HG03280 (cell line): ENCODE measurements around the gene UBE2QL1.
"Not testable (repeated sequence)": the region's sequence is repeated elsewhere in the genome, so short reads cannot be mapped to it uniquely, and the experiment has no call there.

Source experiments
- ATAC-seq: cut with Tn5 transposase; IDR thresholded peaks from one replicate; pipeline ENCODE4 v1.9.1; 2021; ENCODE audit warnings: mild to moderate bottlenecking, moderate library complexity; ENCODE audit not compliant: unreplicated experiment

The UBE2QL1 gene

GRCh38 chr5:6495433-6496206 lies 47.0 kb downstream of the UBE2QL1 start:
- no peak for ATAC-seq

GRCh38 chr5:6496207-6496584 lies 47.5 kb downstream of the UBE2QL1 start:
- peak; percentile 97 for ATAC-seq

DNA sequence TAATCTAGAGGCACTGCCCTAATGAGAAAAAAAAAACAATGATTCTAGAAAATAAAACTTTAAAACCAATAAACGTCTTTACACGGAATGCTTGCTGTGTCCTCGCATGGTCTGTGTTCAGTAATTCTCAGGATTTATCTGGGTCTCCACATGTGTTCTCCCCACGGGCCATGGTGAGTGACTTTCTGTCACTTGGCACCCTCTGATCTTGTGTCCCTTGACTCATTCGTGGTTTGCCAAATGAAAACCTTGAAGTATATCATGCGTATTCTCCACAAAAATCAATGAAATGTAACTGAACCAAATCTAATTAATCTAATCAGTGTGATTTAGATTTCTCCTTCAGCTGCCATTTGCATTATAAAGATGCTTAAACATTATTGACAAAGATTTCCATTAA lies 48.0 kb downstream of the UBE2QL1 start:
- ATAC-seq, result peak; percentile 2

- ATAC-seq, result no peak
These were observed 48.6 kb downstream of the UBE2QL1 start for GRCh38 chr5:6497262-6497661.

DNA sequence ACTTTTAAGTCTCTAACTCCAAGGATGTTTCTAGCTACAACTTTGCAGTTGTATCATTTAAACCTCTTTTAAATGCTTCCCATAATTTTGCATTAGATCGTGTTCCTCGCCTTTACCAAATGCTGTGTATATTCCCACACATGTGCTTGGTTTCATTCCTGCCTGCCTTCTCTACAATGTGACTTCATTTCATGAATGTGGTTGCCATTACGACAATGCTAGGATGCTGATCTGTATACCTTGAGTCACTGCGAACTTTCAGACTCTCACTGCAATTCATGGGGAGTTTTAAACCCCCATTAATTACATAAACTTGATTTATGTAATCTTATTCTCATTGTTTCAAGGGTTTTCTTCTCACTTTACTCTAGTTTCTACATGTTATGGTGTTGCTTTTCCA lies 50.3 kb downstream of the UBE2QL1 start:
- ATAC-seq, result no peak

- ATAC-seq, result no peak
These were observed 53.0 kb downstream of the UBE2QL1 start for GRCh38 chr5:6501701-6502100.

- no peak for ATAC-seq
These were observed 53.8 kb downstream of the UBE2QL1 start for GRCh38 chr5:6502421-6502820.

GRCh38 chr5:6503342-6503741 lies 54.7 kb downstream of the UBE2QL1 start:
- no peak for ATAC-seq

- ATAC-seq, result no peak
These were observed 56.2 kb downstream of the UBE2QL1 start for GRCh38 chr5:6504677-6505415.

GRCh38 chr5:6505416-6505755 lies 56.7 kb downstream of the UBE2QL1 start:
- no peak for ATAC-seq

DNA sequence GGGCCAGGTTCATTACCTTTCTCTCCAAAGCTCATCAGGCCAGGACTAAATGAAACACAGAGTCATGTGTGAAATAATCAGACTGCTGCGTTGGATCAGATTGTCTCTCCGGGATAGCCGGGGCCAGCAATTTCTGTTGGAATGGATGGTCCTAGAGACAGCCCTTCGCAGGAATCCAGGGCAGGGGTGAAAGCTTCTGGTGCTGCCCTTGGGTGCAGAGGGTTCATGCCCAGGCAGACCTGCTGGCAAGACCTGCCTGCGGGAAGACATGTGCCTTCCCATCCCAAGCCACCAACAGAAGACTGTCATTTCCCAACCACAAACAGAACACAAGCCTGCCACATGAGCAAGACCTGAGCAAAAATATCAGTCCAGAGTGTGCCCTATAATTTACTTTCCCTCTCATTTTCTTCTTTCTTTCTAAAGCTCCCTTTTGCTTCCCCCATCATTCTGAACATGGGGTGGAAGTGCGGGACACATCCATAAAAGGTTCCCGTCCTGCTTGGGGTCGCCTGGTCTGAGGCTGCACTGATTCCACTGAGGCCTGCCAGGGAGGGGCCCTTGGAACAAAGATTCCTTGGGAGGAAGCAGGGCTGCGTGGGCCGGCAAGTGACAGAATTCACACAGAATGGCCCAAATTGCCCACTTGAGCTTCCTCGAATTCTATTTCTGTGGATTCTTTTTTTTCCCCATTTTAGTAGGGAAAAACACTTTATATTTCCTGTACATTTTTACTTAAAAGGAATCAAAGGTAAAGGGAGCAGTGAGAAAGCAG lies 57.3 kb downstream of the UBE2QL1 start:
- ATAC-seq, result no peak

GRCh38 chr5:6506611-6507010 lies 58.0 kb downstream of the UBE2QL1 start:
- no peak for ATAC-seq

GRCh38 chr5:6508931-6509330 lies 60.3 kb downstream of the UBE2QL1 start:
- no peak for ATAC-seq

- ATAC-seq, result no peak
These were observed 61.5 kb downstream of the UBE2QL1 start for GRCh38 chr5:6510132-6510531.

DNA sequence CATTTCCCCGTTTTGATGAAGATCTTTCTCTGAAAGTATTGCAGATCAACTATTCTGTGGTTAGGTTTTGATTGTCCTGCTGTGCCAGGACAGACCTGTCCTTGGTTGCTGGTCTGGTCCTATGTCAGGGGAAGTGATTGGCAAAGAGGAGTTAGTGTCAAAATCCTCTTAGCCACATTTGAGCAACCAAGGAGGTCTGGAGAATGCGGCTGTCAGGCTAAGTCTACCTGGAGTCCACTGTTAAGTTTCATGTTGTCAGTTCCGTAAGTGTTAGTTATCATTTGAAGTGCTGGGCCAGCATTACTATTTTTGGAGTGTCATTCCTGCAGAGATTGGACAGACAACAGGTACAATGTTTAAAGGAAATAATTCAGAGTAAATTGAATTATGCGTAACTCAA lies 62.3 kb downstream of the UBE2QL1 start:
- no peak for ATAC-seq

DNA sequence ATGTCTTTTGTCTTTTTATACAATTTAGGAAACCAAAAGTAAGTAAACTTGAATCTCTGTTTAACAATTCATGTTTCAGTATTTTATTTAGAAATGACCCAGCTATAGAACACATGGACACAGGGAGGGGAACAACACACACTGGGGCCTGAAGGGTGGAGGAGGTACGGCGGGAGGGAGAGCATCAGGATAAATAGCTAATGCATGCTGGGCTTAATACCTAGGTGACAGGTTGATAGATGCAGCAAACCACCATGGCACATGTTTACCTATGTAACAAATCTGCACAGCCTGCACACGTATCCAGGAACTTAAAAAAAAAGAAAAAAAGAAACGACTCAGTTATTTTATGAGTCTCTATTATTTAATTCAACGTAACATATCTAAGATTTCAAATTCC lies 67.2 kb downstream of the UBE2QL1 start:
- not testable (repeated sequence) for ATAC-seq

- ATAC-seq, result no peak
These were observed 68.2 kb downstream of the UBE2QL1 start for GRCh38 chr5:6516823-6517222.

DNA sequence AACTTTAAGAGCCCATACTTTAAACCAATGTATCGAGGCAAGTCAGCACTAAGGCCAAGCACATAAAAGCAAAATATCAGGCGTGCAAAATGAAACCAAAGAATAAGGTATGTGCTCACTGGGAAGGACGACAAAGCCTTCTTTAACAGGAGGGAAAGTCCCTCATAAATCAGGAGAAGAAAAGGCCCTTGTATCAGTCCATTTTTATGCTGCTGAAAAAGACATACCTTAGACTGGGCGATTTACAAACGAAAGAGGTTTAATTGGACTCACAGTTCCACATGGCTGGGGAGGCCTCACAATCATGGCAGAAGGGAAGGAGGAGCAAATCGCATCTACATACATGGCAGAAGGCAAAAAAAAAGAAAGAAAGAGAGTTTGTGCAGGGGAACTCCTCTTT lies 68.9 kb downstream of the UBE2QL1 start:
- ATAC-seq, result no peak

GRCh38 chr5:6518298-6519057 lies 69.8 kb downstream of the UBE2QL1 start:
- no peak for ATAC-seq

- no peak for ATAC-seq
These were observed 71.5 kb downstream of the UBE2QL1 start for GRCh38 chr5:6520201-6520600.

GRCh38 chr5:6522331-6522730 lies 73.7 kb downstream of the UBE2QL1 start:
- no peak for ATAC-seq
